Stimulated activated CD8-positive, alpha-beta memory T cell treated with anti-CD3 and anti-CD28 coated beads, Interleukin-12 subunit alpha, Interleukin-12 subunit beta, amount 100 ng/mL, for 24 hours (primary cell): ENCODE data around the gene SPCS1.
"Not testable (repeated sequence)": the region's sequence is repeated elsewhere in the genome, so short reads cannot be mapped to it uniquely, and the experiment has no call there.

Source experiments
- DNase-seq: peaks from one replicate; pipeline ENCODE4 v3.0.0-alpha.2; 2020; ENCODE audit errors: extremely low read depth

The SPCS1 gene

DNA sequence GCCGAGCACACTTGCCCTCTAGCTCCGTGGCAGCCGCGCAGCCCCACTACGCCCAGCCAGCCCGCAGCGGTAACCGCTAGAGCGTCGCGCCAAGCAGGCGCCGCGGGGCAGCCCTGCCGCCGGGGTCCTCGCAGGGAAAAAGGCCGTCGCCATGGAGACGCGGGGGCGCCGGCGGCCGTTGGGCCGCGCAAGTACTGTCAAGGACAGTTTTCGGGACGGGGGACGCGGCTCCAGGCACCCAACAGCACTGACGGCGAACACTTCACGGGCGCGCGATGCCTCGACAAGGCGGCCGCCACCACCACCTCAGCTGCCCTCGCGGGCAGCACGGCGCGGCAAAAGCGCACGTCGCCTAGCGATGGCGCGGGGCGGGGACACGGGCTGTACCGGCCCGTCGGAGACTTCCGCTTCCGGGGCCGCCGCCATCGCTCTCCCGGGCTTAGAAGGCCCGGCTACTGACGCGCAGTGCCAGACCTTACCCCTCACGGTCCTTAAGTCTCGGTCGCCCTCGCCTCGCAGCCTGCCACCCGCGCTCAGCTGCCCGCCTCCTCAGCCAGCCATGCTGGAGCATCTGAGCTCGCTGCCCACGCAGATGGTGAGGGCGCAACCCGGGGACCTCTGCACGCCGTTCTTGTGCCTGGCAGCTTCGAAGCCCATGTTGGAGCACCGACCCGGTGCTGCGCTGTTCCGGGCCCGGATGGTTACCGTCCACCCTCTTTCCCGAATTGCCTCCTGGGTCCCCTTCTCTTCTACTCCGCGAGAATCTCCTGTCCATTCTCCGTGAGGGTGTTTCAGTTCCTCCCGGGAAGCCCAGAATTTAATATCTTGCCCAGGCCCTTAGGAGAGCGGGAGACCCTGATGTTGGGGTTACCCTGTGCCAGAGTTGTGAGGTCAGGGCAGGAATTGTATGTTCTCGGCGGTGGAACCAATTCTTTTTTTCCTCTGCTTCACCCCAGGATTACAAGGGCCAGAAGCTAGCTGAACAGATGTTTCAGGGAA, at the start of gene SPCS1, which contains the start of gene GLT8D1:
TSS of gene SPCS1 (plus strand) at position 419 of the 999 bp plus-strand sequence. CDS start at position 560, 141 bp downstream.
TSS of gene GLT8D1 (minus strand) at position 104 of the 999 bp plus-strand sequence. CDS start 5,331 bp downstream, outside the sequence.
- DNase-seq = peak; percentile 70

DNA sequence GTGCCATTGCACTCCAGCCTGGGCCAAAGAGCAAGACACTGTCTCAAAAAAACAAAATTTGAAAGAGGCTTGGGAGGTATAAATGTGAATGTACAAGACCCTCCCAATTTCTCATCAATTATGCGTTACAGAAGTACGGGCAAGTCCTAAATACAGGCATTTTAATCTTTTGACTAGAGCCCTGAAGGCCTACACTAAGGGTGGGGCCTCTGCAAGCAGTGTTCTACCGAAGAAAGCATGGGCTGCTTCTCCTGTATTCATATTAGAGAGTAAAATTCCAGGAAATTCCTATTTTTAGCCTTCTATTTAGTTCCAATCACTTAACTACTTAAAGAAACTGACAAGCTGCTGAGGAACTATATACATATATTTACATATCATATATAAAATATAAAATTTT, 45.9 kb upstream of the SPCS1 start:
- DNase-seq = no peak

DNA sequence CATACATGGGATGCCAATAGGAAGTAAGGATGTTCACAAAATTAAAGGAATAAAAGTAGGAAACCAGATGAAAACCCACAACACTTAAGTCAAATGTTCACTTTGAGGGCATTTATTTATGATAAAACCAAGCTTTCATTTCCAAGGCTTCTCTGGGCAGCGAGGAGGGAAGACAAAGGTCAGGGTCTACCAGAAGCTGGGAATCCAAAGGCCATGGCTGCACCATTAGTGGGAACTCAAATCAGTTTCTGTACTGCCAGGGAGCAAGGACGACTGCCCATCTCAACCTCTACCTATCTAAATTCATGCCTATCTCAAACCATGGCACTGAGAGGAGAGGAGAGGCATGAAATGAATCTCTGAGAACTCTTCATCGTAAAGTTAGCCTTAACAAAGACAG, 42.8 kb upstream of the SPCS1 start:
- no peak for DNase-seq

DNA sequence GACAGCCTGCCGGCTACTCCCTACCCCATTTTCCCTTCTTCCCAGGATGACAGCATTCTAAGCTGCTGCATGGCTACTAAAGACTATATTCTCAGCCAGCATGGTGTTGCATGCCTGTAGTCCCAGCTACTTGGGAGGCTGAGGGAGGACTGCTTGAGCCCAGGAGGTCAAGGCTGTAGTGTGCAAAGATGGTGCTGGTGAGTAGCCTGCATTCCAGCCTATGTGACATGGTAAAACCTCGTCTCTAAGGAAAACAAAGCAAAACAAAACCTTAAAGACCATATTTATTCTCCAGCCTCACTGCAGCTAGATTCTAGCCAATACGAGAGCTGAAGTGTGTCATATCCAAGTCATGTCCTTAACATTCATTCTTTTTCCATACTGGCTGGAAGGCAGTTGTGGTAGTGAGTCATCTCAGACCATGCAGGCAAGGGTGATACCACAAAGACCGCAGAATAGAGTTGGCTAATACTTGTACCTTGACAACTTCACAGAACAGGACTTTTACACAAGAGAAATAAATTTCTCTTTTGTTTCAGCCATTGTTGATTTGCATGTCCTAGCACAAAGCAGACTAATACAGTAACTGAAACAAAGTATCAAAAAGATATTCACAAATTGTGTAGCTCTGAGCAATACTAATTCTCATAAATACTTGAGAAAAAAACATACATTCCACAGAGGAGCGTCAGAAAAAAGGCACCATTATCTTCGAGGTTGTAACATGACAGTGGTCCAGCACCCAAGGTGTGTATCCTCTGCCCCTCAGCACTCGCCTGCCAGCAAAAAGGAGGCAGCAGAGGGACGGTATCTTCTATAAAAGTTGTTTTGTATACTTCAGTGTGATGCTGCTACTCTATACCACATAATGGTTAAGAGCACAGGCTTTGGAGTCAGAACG, 35.0 kb upstream of the SPCS1 start:
- peak; percentile 14 for DNase-seq

DNA sequence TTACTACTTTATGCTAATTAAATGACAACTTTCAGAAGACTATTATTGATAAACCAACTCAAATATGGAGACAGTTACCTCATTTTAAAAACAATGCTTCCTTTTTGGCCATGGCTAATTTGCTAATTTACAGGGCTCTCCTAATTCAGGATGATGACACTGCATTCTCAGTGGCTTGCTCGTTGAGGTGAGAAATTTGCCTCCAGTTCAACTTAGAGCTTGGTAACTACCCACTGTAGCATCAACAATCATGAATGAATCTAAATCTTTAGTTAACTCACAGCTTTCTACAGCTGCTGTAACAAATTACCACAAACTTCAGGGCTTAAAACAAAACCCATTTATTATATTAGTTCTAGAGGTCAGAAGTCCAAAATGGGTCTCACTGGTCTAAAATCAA, 34.2 kb upstream of the SPCS1 start:
- DNase-seq = no peak

DNA sequence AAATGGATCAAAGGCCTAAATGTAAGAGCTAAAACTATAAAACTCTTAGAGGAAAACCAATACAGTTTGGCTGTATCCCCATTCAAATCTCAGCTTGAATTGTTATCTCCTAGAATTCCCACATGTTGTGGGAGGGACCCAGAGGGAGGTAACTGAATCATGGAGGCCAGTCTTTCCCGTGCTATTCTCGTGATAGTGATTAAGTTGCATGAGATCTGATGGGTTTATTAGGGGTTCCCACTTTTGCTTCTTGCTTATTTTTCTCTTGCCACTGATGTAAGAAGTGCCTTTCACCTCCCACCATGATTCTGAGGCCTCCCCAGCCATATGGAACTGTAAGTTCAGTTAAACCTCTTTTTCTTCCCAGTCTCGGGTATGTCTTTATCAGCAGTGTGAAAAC, 29.7 kb upstream of the SPCS1 start:
- not testable (repeated sequence) for DNase-seq

DNA sequence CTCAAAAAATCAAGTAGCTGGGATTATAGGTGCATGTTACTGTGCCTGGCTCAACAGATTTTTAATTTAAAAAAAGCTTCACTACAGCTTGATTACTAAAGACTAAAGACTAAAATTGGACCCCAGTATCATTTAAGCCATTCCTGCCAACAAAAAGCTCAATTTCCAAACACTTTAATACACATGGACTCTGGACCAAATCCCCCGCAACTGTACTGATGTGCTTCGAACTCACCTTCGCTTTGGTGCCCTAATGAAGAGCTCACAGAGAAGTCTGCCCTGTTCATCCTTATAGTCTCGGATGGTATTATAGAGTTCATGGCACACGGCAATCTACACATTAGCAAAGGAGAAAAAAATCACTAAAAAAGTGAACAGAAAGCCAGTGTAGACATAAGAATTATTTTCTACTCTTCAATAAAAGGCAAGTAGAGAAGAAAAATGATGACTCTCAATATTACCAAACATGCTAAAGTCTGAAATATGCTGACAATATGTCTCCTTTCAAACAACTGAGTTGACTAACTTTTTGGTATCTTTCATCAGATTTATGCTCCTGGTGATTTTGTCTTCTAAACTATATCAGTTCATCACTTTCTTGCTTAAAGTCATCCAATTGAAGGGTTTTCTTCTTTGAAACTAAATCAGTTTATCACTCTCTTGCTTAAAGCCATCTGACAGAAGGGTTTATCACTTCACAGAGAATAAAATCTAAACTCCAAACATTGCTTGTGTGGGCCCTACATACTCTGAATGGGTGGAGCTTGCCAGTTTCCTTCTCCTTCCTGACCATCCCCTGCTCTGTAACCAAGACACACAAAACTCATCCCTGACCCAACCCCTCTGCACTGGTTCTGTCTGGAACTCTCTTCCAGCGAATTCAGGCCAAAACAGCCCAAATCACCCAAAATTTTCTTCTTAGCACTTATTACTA, 27.4 kb upstream of the SPCS1 start:
- DNase-seq = no peak

DNA sequence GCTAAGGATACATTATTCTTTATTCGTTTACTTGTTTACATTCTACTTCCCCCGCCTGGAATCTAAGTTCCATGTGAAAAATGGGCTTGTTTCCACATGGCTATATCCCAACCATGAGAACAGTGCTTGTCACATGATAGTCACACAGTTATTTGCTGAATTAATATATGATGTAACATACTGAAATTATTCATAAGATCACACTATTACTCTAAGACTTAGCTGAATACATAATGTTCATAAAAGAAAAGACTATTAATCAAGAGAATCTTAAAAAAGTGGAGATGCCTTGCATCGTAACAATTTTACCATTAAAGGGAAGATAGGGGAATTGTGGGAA, 26.7 kb upstream of the SPCS1 start:
- DNase-seq = no peak

DNA sequence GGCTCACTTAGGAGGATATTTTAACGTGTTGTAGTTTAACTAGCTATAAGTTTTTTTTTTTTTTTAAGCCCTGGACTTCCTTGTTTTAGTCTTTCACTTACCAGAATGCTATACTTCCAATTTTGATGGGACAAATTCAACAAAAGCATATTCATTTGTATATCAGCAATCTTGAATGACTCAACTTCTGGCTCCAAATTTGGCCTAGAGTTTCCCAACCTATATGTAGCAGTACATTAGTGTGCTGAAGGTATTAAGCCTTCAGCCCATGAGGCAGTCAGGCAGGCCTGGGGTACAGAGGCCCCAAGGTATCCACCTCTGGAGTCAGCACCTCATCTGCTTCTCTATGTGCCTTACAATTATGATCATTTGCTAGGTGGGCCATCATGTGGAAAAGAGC, 26.1 kb upstream of the SPCS1 start:
- DNase-seq = no peak

DNA sequence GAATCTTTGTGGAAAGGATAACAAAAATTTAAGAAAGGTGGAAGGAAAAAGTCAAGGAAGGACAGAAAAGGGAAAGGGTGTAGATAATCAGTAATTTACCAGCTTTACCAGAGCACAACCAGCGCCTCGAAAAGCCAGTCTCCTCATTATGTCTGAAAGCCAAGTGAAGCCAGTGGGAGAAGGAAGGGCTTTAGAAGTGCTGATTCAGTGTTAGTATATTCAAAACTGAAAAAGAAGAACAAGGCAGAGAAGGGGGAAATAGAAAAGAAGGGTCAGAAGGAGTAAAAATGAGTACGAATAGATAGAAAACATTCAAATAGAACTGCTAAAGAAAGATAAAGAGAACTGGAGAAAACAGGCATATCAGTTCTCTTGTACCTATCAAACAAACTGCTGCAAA, 24.3 kb upstream of the SPCS1 start:
- DNase-seq = no peak

DNA sequence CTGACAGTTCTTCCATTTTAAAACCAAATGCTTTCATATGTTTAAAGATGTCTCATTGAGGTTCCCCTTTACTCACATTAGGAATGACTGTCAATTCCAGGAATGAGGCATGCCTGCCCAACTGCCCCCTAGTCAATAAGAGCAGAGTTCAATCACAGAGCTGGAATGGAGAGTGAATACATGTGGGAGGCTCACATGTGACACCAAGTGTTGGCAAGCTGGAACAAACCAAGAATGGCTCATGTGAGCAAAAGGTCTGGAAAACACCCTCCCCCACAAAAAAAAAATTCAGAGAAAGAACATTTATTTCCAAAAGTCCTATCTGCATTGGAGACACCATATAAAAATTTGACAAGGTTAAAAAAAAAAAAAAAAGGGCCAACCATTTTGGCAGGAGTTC, 23.9 kb upstream of the SPCS1 start:
- DNase-seq = no peak

DNA sequence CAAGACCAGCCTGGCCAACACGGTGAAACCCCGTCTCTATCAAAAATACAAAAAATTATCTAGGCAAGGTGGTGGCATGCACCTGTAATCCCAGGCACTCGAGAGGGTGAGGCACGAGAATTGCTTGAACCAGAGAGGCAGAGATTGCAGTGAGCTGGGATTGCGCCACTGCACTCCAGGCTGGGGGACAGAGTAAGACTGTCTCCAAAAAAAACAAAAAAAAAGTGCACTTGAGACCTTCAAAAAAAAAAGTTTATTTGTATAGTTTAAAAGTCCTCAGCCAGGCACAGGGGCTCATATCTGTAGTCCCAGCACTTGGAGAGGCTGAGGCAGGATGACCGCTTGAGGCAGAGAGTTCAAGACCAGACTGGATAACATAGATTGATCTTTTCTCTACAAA, 22.3 kb upstream of the SPCS1 start:
- DNase-seq = no peak

DNA sequence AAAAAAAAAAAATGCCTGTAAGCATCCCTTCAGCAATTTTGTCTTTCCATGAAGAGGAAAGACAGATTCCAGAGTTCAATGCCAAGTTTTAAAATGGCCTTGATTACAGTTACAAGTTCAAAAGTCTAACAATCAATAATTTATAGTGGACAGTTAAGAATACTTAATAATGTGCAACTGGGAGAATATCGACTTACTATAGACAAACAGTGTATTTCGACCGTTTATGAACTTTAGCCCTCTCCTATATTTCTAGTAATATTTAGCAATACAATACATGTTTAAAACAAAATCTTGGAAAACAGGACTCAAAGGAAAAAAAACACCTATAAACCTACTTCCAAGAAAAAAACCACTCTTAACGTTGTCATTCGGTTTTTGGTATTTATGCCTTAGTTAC, 21.7 kb upstream of the SPCS1 start:
- no peak for DNase-seq

DNA sequence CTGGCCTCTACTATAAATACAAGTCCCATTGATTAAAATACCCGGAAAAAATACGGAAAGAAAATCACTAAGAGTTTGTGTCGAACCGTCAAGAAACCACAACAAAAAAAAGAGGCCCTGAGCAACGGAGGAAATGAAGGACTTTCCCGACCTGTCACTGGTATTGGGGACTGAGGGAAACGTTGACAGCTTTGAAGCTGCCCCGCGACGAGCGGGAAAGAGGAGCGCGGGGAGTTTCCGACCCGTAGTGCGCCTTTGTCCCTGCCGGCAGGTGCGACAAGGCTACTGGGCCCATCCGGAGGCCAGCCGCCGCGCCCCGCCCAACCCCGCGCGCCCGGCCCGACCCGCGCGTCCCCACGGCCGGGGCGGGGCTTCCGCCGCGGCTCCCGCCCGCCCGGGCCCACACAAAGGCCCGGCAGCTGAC, 20.6 kb upstream of the SPCS1 start:
- peak; percentile 65 for DNase-seq

DNA sequence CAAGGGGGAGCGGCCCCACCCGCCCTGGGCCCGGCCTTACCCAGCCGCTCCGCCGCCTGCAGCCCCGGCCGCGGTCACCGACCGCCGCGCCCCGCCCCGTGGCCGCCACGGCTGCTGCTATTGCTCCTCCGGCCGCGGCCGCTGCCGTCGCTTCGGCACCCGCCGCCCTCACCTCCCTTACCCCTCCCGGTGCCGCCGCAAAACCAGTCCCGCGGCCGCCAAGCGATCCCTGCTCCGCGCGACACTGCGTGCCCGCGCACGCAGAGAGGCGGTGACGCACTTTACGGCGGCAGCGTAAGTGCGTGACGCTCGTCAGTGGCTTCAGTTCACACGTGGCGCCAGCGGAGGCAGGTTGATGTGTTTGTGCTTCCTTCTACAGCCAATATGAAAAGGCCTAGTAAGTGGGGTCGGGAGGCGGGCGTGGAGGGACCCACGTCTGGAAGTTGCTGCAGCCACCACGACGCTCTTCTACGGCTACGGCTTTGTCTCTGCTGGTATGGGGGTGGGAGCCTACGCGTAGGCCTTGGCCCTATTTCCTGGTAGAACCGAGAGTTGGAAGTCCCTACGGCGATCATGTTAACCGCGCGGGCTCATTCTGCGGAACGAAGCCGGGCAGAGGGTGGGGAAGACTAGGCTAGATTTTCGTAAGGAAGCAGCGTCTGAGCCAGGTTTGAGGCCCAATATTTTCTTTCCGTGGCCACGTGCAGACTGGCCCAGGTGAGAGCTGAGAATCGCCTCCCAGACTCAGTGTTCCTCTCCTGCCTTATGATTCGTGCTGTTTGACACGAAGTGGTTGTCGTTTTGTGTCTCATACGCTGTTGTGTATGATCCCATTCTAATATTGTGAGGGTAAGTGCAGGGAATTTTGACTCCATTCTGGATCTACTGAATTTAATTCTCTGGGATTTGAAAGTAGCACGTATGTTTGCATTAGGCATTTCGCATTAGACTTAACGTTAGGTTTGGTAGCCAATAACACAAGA, 19.9 kb upstream of the SPCS1 start, which contains the start of the genes GNL3 and PBRM1:
TSS of gene GNL3 (plus strand) at position 324 of the 983 bp plus-strand sequence. CDS start at position 385, 61 bp downstream.
TSS of gene PBRM1 (minus strand) at position 205 of the 983 bp plus-strand sequence.
- DNase-seq = peak; percentile 76

DNA sequence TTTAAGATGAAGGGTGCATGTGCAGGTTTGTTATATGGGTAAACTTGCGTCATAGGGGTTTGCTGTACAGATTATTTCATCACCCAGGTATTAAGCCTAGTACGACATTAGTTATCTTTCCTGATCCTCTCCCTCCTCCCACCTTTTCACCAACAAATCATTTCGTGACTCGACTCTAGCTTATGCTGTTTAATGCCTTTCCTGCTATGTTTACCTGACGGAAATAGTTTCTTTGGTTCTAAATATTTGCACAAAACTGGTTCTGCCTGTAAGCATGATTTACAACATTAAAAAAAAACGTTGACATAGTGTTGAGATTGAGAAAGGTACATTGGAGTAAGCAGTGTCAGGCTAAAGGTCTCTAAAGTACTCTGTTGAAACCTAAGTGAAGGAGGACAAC, 17.6 kb upstream of the SPCS1 start:
- no peak for DNase-seq

DNA sequence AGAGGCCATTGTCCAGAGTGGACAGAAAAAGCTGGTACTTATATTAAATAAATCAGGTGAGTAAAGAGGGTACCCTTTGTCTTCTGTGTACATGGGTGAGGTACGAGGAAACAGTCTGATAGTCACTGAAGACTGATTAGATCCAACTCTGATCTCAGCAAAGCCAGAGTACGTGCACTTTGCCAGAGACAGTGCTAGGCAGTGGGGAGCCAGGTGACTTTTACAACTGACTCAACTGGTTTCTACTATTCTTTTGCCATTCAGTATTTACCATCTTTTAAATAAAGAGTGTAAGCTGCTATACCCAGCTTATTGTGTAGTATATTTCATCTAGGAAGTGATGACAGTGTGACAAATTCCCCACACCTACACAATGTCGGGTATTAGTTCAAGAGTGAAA, 16.8 kb upstream of the SPCS1 start:
- no peak for DNase-seq

DNA sequence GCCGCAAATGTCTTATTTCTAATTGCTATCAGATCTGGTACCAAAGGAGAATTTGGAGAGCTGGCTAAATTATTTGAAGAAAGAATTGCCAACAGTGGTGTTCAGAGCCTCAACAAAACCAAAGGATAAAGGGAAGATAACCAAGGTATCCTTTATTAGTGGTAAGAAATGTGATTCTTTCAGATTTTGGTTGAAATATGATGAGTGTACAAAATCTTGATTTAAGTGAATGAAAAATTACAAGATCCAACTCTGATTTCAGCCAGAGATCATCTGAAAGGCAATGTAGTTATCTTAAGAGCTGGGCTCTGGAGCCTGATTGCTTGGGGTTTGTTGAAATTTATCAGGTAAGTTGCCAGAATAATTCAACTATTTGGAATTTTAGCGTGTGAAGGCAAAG, 15.3 kb upstream of the SPCS1 start:
- no peak for DNase-seq

DNA sequence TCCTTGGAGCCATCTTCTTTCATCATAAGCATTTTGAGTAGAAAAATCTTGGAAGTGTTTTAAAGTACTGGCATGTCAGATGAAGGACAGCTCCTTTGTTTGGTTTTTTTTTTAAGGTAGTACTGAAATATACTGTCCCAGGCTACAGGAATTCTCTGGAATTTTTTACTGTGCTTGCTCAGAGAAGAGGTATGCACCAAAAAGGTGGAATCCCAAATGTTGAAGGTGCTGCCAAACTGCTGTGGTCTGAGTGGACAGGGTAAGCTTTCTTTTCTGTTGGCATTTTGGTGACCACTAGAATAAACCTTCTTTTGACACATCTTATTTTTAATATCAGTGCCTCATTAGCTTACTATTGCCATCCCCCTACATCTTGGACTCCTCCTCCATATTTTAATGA, 12.8 kb upstream of the SPCS1 start:
- DNase-seq = no peak
